GM21723 (cell line): Measurements from ENCODE around the gene CA9.
A peak's percentile ranks its signal among the peaks of the same experiment; 100 is the strongest.

Experiments used
- ATAC-seq: cut with Tn5 transposase; IDR thresholded peaks from one replicate; pipeline ENCODE4 v1.9.1; 2021; ENCODE audit warnings: mild to moderate bottlenecking, moderate library complexity; ENCODE audit not compliant: unreplicated experiment

CA9 gene

GRCh38 chr9:35675204-35675603 lies 1.5 kb downstream of the CA9 start:
- ATAC-seq, result no peak

GRCh38 chr9:35675732-35676392 lies 2.1 kb downstream of the CA9 start:
- no peak for ATAC-seq

- no peak for ATAC-seq
Measured at GRCh38 chr9:35679091-35679490, 5.4 kb downstream of the CA9 start.

- ATAC-seq, result no peak
Measured at GRCh38 chr9:35679766-35680330, 6.1 kb downstream of the CA9 start.

- no peak for ATAC-seq
Measured at GRCh38 chr9:35680331-35681105, 6.8 kb downstream of the CA9 start.

GRCh38 chr9:35681341-35682002 lies 7.7 kb downstream of the CA9 start:
- ATAC-seq, result no peak

- ATAC-seq, result no peak
Measured at GRCh38 chr9:35682051-35682450, 8.3 kb downstream of the CA9 start.

GRCh38 chr9:35682520-35683315 lies 9.0 kb downstream of the CA9 start:
- ATAC-seq, result no peak

GRCh38 chr9:35683323-35683722 lies 9.6 kb downstream of the CA9 start:
- ATAC-seq, result no peak

GRCh38 chr9:35684921-35685320 lies 11.2 kb downstream of the CA9 start:
- ATAC-seq, result no peak

GRCh38 chr9:35685506-35685905 lies 11.8 kb downstream of the CA9 start:
- ATAC-seq, result no peak

GRCh38 chr9:35686222-35687203 lies 12.8 kb downstream of the CA9 start:
- peak; percentile 53 for ATAC-seq

GRCh38 chr9:35687306-35687705 lies 13.6 kb downstream of the CA9 start:
- no peak for ATAC-seq

GRCh38 chr9:35687972-35688557 lies 14.3 kb downstream of the CA9 start:
- no peak for ATAC-seq

GRCh38 chr9:35688558-35689541 lies 15.1 kb downstream of the CA9 start:
- no peak for ATAC-seq

GRCh38 chr9:35689542-35690293 lies 16.0 kb downstream of the CA9 start, which contains the start of gene TPM2:
Gene TPM2, minus strand, starts transcription at chr9:35689925. Its CDS starts 108 bp downstream, at chr9:35689817.
- ATAC-seq, result no peak

- ATAC-seq, result no peak
Measured at GRCh38 chr9:35690294-35690613, 16.5 kb downstream of the CA9 start.
